Neural progenitor cell (in vitro differentiated cells): ENCODE measurements around the gene MTMR10.

ENCODE experiments used
- EZH2 ChIP-seq: fragments of 200-600 bp; sonication (generic); IDR thresholded peaks from 2 replicates; pipeline ENCODE4 v1.6.1; 2017; ENCODE audit warnings: antibody characterized with exemption, mild to moderate bottlenecking, moderate library complexity
- EZH2phosphoT487 ChIP-seq: fragments of 200-600 bp; sonication (generic); IDR thresholded peaks from 2 replicates; pipeline ENCODE4 v1.6.1; 2017; ENCODE audit warnings: antibody characterized with exemption
- TF ChIP-seq, protein P1 (sequence below): fragments of 200-600 bp; sonication (generic); IDR thresholded peaks from 2 replicates; pipeline ENCODE4 v1.5.1; 2017; ENCODE audit warnings: antibody characterized with exemption, mild to moderate bottlenecking

- TF ChIP-seq, protein P1, sequence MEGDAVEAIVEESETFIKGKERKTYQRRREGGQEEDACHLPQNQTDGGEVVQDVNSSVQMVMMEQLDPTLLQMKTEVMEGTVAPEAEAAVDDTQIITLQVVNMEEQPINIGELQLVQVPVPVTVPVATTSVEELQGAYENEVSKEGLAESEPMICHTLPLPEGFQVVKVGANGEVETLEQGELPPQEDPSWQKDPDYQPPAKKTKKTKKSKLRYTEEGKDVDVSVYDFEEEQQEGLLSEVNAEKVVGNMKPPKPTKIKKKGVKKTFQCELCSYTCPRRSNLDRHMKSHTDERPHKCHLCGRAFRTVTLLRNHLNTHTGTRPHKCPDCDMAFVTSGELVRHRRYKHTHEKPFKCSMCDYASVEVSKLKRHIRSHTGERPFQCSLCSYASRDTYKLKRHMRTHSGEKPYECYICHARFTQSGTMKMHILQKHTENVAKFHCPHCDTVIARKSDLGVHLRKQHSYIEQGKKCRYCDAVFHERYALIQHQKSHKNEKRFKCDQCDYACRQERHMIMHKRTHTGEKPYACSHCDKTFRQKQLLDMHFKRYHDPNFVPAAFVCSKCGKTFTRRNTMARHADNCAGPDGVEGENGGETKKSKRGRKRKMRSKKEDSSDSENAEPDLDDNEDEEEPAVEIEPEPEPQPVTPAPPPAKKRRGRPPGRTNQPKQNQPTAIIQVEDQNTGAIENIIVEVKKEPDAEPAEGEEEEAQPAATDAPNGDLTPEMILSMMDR = no peak
- TF ChIP-seq EZH2phosphoT487 = no peak
- no peak for TF ChIP-seq EZH2
Measured at GRCh38 chr15:30917013-30917412, 74.4 kb downstream of the MTMR10 start.
